Thyroid gland (tissue), 4 donors: ENCODE measurements around the gene PARP16. TPM values are rescaled to one million over a fixed set of nuclear protein-coding genes. Genes with fewer than 3 reads are reported as not detected.

ENCODE experiments used
- DNase-seq, 2 donors: peaks; one replicate each; pipeline ENCODE4 v3.0.0-alpha.2; 2019
- H3K27ac ChIP-seq, 3 donors: fragments of 200-600 bp; sonication (generic); 1 replicate in 2 of 3; 2 replicates in 1 of 3; pipeline ENCODE4 v1.5.1; 2016 to 2019; ENCODE audit warnings: mild to moderate bottlenecking in 1 of 3, moderate library complexity in 1 of 3
- H3K27me3 ChIP-seq: fragments of 200-600 bp; sonication (generic); one replicate; pipeline ENCODE4 v1.5.1; 2019
- H3K36me3 ChIP-seq, 2 donors: fragments of 200-600 bp; sonication (generic); one replicate each; pipeline ENCODE4 v1.5.1; 2016 to 2019
- H3K4me1 ChIP-seq, 2 donors: fragments of 200-600 bp; sonication (generic); one replicate each; pipeline ENCODE4 v1.5.1; 2017 to 2019
- H3K4me3 ChIP-seq, 3 donors: fragments of 200-600 bp; sonication (generic); replicated peaks in 1 of 3; 1 replicate in 2 of 3; 2 replicates in 1 of 3; pipeline ENCODE4 v1.5.1; 2016; ENCODE audit warnings: mild to moderate bottlenecking in 1 of 3
- H3K9me3 ChIP-seq: fragments of 200-600 bp; sonication (generic); one replicate; pipeline ENCODE4 v1.5.1; 2017
- POLR2A ChIP-seq, 2 donors: fragments of 450-650 bp; IDR thresholded peaks; one replicate each; pipeline ENCODE4 v1.6.1; 2017; ENCODE audit warnings: antibody characterized with exemption in 2 of 2, mild to moderate bottlenecking in 2 of 2, moderate library complexity in 1 of 2
- WGBS, 2 donors: methylation state at CpG; one replicate each; pipeline ENCODE4 v1.1.5; 2017; 5-methylcytosine and 5-hydroxymethylcytosine counted together
- intact Hi-C: fragments of 100-400 bp; cut with DNase I; formaldehyde crosslinking; loops from one replicate; pipeline ENCODE4 v1.15.1; 2023
- total RNA-seq, 4 donors: library from RNA; depleted of rRNA; stranded (reverse); fragments of >200 nt; gene quantifications; one replicate each; pipeline ENCODE4 v1.2.3, GENCODE V29; 2016
- TF ChIP-seq, protein P1 (sequence below), 6 experiments: fragments of 200-600 bp in 3 of 6; fragments of 450-650 bp in 3 of 6; sonication (generic) in 3 of 6; IDR thresholded peaks; one replicate each; pipeline ENCODE4 v1.5.1; 2016 to 2019; ENCODE audit warnings: antibody characterized with exemption in 6 of 6, mild to moderate bottlenecking in 2 of 6, inconsistent platforms in 1 of 6, moderate library complexity in 1 of 6

Gene PARP16
- total RNA-seq, 4 donors from 2014 or later: 11.3 to 15.5 (median 13.2) TPM

DNA sequence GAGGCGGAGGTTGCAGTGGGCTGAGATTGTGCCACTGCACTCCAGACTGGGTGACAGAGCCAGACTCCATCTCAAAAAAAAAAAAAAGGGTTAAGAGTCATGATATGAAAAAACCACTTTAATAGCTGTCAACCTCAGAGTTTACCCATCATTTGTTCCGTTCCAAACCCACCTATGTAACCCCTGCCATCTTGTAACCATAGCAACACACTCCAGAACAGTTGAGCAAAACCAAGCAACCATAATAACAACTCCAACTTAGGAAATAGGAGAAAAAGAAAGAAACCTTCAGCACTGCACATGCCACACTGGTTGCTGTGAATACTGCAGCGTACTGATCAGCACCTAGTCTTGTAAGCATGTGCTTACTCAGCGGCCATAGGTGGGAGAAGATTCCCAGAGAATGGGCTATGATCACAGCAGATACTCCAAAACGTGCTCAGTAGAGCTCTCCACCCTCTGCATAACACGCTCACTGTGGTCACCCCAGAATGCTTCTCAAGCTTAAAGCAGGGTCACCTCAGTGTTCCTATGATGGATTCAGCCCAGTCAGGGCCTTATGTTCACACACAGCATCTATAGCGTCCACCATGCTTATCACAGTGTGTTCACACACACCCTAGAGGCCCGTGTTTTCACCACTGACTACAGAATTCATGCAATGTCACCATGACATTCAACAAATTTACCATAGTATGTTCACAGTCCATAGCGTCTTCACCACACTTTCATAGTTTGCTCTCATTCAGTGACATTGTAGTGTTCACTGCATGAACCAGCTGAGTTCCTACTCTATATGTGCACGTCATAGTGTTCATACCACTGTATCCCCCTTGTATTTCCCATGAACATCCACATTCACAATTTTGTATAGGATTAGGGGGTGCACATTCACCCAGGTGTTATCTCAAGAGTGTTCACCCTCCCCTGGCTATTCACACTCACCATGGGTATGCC, 68.9 kb downstream of the PARP16 start:
- WGBS, 2 donors: 75 to 83% methylated on average over 10 of the region's 10 CpGs
- Histone ChIP-seq H3K4me3 (no peak overlapping the region), H3K27me3 (no peaks in the 10 kb centered on the region), H3K9me3 (no peaks in the 10 kb centered on the region), H3K4me1 (no peaks in the 10 kb centered on the region), H3K36me3 (no peaks in the 10 kb centered on the region), H3K27ac (no peak overlapping the region)
- no peak for DNase-seq
- intact Hi-C loops: no loop called here
- no peak for TF ChIP-seq POLR2A (IDR thresholded peaks at IDR 0.05)
- TF ChIP-seq, protein P1, sequence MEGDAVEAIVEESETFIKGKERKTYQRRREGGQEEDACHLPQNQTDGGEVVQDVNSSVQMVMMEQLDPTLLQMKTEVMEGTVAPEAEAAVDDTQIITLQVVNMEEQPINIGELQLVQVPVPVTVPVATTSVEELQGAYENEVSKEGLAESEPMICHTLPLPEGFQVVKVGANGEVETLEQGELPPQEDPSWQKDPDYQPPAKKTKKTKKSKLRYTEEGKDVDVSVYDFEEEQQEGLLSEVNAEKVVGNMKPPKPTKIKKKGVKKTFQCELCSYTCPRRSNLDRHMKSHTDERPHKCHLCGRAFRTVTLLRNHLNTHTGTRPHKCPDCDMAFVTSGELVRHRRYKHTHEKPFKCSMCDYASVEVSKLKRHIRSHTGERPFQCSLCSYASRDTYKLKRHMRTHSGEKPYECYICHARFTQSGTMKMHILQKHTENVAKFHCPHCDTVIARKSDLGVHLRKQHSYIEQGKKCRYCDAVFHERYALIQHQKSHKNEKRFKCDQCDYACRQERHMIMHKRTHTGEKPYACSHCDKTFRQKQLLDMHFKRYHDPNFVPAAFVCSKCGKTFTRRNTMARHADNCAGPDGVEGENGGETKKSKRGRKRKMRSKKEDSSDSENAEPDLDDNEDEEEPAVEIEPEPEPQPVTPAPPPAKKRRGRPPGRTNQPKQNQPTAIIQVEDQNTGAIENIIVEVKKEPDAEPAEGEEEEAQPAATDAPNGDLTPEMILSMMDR (IDR thresholded peaks at IDR 0.05): no peak

DNA sequence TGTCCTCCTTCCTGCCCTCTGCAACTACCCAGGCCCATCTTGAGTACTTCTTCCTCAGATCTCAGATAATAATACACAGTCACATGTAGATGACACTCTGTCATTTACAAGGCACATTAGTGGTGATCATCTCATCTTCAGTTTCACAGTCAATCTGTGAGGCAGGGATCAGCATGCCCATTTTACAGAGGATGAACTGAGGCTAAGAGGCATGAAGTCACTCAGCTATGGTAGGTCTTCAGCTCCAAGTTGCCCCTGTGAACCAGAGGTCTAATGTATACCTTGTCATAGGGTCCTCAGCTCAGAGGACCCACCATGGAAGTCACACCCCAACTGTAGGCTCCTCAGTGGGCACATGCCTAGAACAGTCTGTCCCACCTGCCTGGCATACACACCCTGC, 71.2 kb downstream of the PARP16 start:
- Histone ChIP-seq H3K27me3 (no peaks in the 10 kb centered on the region), H3K27ac (no peak overlapping the region), H3K4me1 (peaks cover 16 to 19% of the 10 kb centered on the region in 2 donors), H3K9me3 (no peaks in the 10 kb centered on the region), H3K4me3 (no peak overlapping the region), H3K36me3 (no peaks in the 10 kb centered on the region)
- DNase-seq: no peak
- TF ChIP-seq POLR2A (IDR thresholded peaks at IDR 0.05): no peak
- TF ChIP-seq, protein P1 (IDR thresholded peaks at IDR 0.05): no peak
- intact Hi-C loops: no loop called here

DNA sequence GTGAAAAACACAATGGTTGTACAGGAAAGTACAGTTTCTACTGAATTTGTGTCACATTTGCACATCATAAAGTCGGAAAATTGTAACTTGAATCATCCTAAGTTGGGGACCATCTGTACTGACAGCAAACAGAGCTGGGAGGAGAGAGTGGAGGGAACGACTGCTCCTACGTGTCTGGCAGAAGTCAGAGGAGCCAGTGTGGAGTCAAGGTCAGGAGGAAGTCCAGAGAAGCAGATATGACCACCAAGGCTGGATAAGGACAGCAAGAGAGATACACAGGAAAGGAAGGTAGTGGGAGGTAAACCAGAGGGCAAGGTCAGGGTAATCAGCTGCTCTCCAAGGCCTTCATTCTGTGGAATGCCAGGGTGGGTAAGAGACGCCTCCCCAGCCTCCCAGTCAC, 72.7 kb downstream of the PARP16 start:
- TF ChIP-seq POLR2A (IDR thresholded peaks at IDR 0.05): no peak
- TF ChIP-seq, protein P1 (IDR thresholded peaks at IDR 0.05): no peak
- WGBS, 2 donors: 83 to 90% methylated on average over 4 of the region's 4 CpGs
- H3K4me1 ChIP-seq: peaks cover 26 to 34% of the 10 kb centered on the region in 2 donors
- no peaks in the 10 kb centered on the region for H3K36me3 ChIP-seq
- intact Hi-C loops: no loop called here
- no peak overlapping the region for H3K4me3 ChIP-seq
- no peak for DNase-seq
- no peak overlapping the region for H3K27ac ChIP-seq
- H3K27me3 ChIP-seq: no peaks in the 10 kb centered on the region
- H3K9me3 ChIP-seq: no peaks in the 10 kb centered on the region

DNA sequence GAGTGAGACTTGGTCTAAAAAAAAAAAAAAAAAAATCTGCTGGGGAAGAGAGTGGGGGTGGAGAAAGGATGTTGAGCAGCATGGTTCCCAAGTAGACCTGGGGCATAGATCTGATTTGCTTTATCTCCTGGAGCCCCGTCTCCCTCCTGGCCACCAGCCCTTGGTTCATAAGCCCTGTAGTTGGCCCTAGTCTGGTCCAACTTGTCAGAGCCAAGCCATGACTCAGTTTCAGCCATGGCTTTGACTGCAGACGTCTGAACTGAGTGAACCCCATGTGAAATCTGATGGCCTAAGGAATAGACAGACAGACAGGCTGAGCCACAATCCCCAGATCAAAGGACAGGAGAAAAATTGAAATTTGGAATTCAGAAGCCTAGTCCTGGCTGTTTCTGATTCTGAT, 73.4 kb downstream of the PARP16 start:
- DNase-seq: no peak
- H3K4me1 ChIP-seq: peaks cover 26 to 39% of the 10 kb centered on the region in 2 donors
- no peaks in the 10 kb centered on the region for H3K27me3 ChIP-seq
- H3K4me3 ChIP-seq: no peak overlapping the region
- H3K9me3 ChIP-seq: no peaks in the 10 kb centered on the region
- WGBS, 2 donors: 80 to 94% methylated on average over 2 of the region's 2 CpGs
- H3K36me3 ChIP-seq: no peaks in the 10 kb centered on the region
- TF ChIP-seq, protein P1 (IDR thresholded peaks at IDR 0.05): no peak
- no peak for TF ChIP-seq POLR2A (IDR thresholded peaks at IDR 0.05)
- intact Hi-C loops: no loop called here
- H3K27ac ChIP-seq: no peak overlapping the region

DNA sequence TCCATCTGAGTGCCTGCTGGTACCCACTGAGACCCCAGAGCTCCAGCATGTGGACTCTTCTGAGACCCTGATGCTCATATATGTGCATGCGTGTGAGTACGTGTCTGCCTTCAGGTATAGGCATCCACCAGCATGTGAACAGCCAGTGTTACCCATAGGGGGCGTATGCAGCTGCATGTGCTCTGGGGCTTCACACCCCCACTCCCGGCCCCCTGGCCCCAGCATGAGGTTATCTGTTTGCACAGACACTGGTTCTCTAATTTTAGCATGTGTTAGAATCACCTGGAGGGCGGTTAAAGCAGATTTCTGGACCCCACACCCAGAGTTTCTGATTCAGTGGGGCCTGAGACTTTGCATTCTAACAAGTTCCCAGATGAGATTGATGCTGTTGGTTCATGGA, 74.6 kb downstream of the PARP16 start:
- no peaks in the 10 kb centered on the region for H3K36me3 ChIP-seq
- DNase-seq: no peak
- no peaks in the 10 kb centered on the region for H3K27me3 ChIP-seq
- intact Hi-C loops: no loop called here
- H3K4me3 ChIP-seq: no peak overlapping the region
- 82 to 84% methylated on average over 5 of the region's 5 CpGs for WGBS, 2 donors
- peaks cover 26 to 39% of the 10 kb centered on the region in 2 donors for H3K4me1 ChIP-seq
- TF ChIP-seq POLR2A (IDR thresholded peaks at IDR 0.05): no peak
- TF ChIP-seq, protein P1 (IDR thresholded peaks at IDR 0.05): peak in 1 of 6 experiments; percentile 27
- no peaks in the 10 kb centered on the region for H3K9me3 ChIP-seq
- H3K27ac ChIP-seq: peak overlapping the region in 1 of 3 donors; percentile 3
